OCI-LY1 (cell line): ENCODE data around the gene HNRNPM.
A peak's percentile ranks its signal among the peaks of the same experiment; 100 is the strongest.

Source experiments
- H2AFZ ChIP-seq: fragments of 200-600 bp; sonication (generic), shearing (Covaris generic); 2 replicates; pipeline ENCODE4 v1.6.0; 2014; ENCODE audit warnings: antibody characterized with exemption, mild to moderate bottlenecking, low read length
- H3F3A ChIP-seq: fragments of 200-600 bp; sonication (generic), shearing (Covaris generic); 2 replicates; pipeline ENCODE4 v1.6.0; 2014; ENCODE audit warnings: mild to moderate bottlenecking, antibody characterized with exemption, low read length, moderate library complexity; ENCODE audit not compliant: insufficient read depth
- H3K27ac ChIP-seq: fragments of 200-600 bp; sonication (generic); 2 replicates; pipeline ENCODE4 v1.5.1; 2014; ENCODE audit warnings: low read length, mixed run types, mild to moderate bottlenecking, low read depth; ENCODE audit not compliant: poor library complexity, severe bottlenecking
- H3K27me3 ChIP-seq: fragments of 200-600 bp; sonication (generic); 2 replicates; pipeline ENCODE4 v1.6.0; 2014; ENCODE audit warnings: antibody characterized with exemption, mild to moderate bottlenecking, low read length, moderate library complexity; ENCODE audit not compliant: insufficient read depth
- H3K36me3 ChIP-seq: fragments of 200-600 bp; sonication (generic); 2 replicates; pipeline ENCODE4 v1.6.1; 2014; ENCODE audit warnings: mild to moderate bottlenecking, antibody characterized with exemption, low read length, moderate library complexity, mixed read lengths; ENCODE audit not compliant: insufficient read depth
- H3K4me1 ChIP-seq: fragments of 200-600 bp; sonication (generic); 2 replicates; pipeline ENCODE4 v1.5.1; 2014; ENCODE audit warnings: mild to moderate bottlenecking, low read length, moderate library complexity; ENCODE audit not compliant: insufficient read depth, severe bottlenecking
- H3K4me2 ChIP-seq: fragments of 200-600 bp; sonication (generic), shearing (Covaris generic); 2 replicates; pipeline ENCODE4 v1.6.1; 2014; ENCODE audit warnings: low read length
- H3K4me3 ChIP-seq: fragments of 200-600 bp; sonication (generic); 2 replicates; pipeline ENCODE4 v1.5.1; 2014; ENCODE audit warnings: low read length, low read depth, mild to moderate bottlenecking, mixed read lengths; ENCODE audit not compliant: poor library complexity, severe bottlenecking
- H3K79me2 ChIP-seq: fragments of 200-600 bp; shearing (Covaris generic); 2 replicates; pipeline ENCODE4 v1.6.1; 2016; ENCODE audit warnings: mixed run types, low read length, mixed read lengths; ENCODE audit not compliant: insufficient read depth
- H3K9ac ChIP-seq: fragments of 200-600 bp; sonication (generic), shearing (Covaris generic); 2 replicates; pipeline ENCODE4 v1.6.1; 2014; ENCODE audit warnings: mild to moderate bottlenecking, low read length, mixed read lengths
- H3K9me2 ChIP-seq: fragments of 200-600 bp; sonication (generic), shearing (Covaris generic); 2 replicates; pipeline ENCODE4 v1.6.1; 2014; ENCODE audit warnings: low read depth, mild to moderate bottlenecking, low read length, mixed read lengths
- H3K9me3 ChIP-seq: fragments of 200-600 bp; shearing (Covaris generic); 2 replicates; pipeline ENCODE4 v1.6.1; 2014; ENCODE audit warnings: low read length, mixed read lengths
- H4K20me1 ChIP-seq: fragments of 200-600 bp; sonication (generic), shearing (Covaris generic); 2 replicates; pipeline ENCODE4 v1.6.0; 2016; ENCODE audit warnings: mild to moderate bottlenecking, low read length; ENCODE audit not compliant: insufficient read depth
- CTCF ChIP-seq: fragments of 200-600 bp; sonication (generic), shearing (Covaris generic); IDR thresholded peaks from 2 replicates; pipeline ENCODE4 v1.5.1; 2017; ENCODE audit warnings: mild to moderate bottlenecking, antibody characterized with exemption, low read length, moderate library complexity, mixed read lengths
- EZH2 ChIP-seq: fragments of 200-600 bp; sonication (generic), shearing (Covaris generic); IDR thresholded peaks from 2 replicates; pipeline ENCODE4 v1.8.0; 2017; ENCODE audit warnings: borderline replicate concordance, mixed run types, mild to moderate bottlenecking, antibody characterized with exemption, low read length, moderate library complexity, mixed read lengths

Gene HNRNPM

GRCh38 chr19:8506402-8506957, 61.7 kb downstream of the HNRNPM start:
- Histone ChIP-seq H3F3A (no peaks in the 10 kb centered on the region), H3K9me2 (no peaks in the 10 kb centered on the region), H3K4me3 (peak overlapping the region; percentile 64), H3K27ac (no peak overlapping the region), H3K4me2 (peak overlapping the region; percentile 98), H3K36me3 (peaks cover 5% of the 10 kb centered on the region; the same call in 1 of the 2 replicates), H3K27me3 (no peaks in the 10 kb centered on the region), H3K9me3 (no peaks in the 10 kb centered on the region), H4K20me1 (no peaks in the 10 kb centered on the region), H3K9ac (peak overlapping the region; percentile 54), H3K79me2 (no peaks in the 10 kb centered on the region), H2AFZ (peak overlapping the region; percentile 88; the same call in 1 of the 2 replicates), H3K4me1 (peaks cover 5% of the 10 kb centered on the region)
- TF ChIP-seq EZH2, result no peak
- TF ChIP-seq CTCF, result no peak; the same call in 1 of the 2 replicates

- TF ChIP-seq CTCF (no peak), EZH2 (no peak)
- Histone ChIP-seq H3K4me3 (no peak overlapping the region), H3K4me2 (no peak overlapping the region)
Observed at GRCh38 chr19:8510589-8511115, 65.9 kb downstream of the HNRNPM start.

GRCh38 chr19:8511573-8512101, 66.9 kb downstream of the HNRNPM start:
- Histone ChIP-seq H3K9me2 (no peaks in the 10 kb centered on the region), H3K27ac (no peak overlapping the region), H3K4me1 (peaks cover 17% of the 10 kb centered on the region), H4K20me1 (no peaks in the 10 kb centered on the region), H3K36me3 (peaks cover 10% of the 10 kb centered on the region; the same call in 1 of the 2 replicates), H3K9ac (no peak overlapping the region), H3K27me3 (no peaks in the 10 kb centered on the region), H3K4me2 (no peak overlapping the region), H3F3A (no peaks in the 10 kb centered on the region), H3K79me2 (no peaks in the 10 kb centered on the region), H3K4me3 (no peak overlapping the region), H2AFZ (no peak overlapping the region), H3K9me3 (no peaks in the 10 kb centered on the region)
- no peak for TF ChIP-seq EZH2
- peak; percentile 7; the same call in 1 of the 2 replicates for TF ChIP-seq CTCF

More at GRCh38 chr19:8510589-8511115, 65.9 kb downstream of the HNRNPM start:
- peaks cover 23% of the 10 kb centered on the region for H3K4me1 ChIP-seq
- no peaks in the 10 kb centered on the region for H3K79me2 ChIP-seq
- peaks cover 10% of the 10 kb centered on the region; the same call in 1 of the 2 replicates for H3K36me3 ChIP-seq
- H3K9ac ChIP-seq, result no peak overlapping the region
- H2AFZ ChIP-seq, result no peak overlapping the region
- no peak overlapping the region for H3K27ac ChIP-seq
- no peaks in the 10 kb centered on the region for H4K20me1 ChIP-seq
- H3F3A ChIP-seq, result no peaks in the 10 kb centered on the region
- H3K27me3 ChIP-seq, result no peaks in the 10 kb centered on the region
- no peaks in the 10 kb centered on the region for H3K9me2 ChIP-seq
- no peaks in the 10 kb centered on the region for H3K9me3 ChIP-seq
